HepG2 (cell line): ENCODE measurements around the gene MVP. TPM values are rescaled to one million over a fixed set of nuclear protein-coding genes. Genes with fewer than 3 reads are reported as not detected.
A peak's percentile ranks its signal among the peaks of the same experiment; 100 is the strongest.

Experiments
- ATF6 ChIP-seq: sonication (generic); formaldehyde crosslinking; conservative IDR thresholded peaks from 2 replicates; pipeline ENCODE4 v1.4.0; 2020; ENCODE audit warnings: missing genetic modification reagents
- CEBPG ChIP-seq: IDR thresholded peaks from 2 replicates; pipeline ENCODE4 v1.6.1; 2016
- ELF4 ChIP-seq: sonication (generic); formaldehyde crosslinking; IDR thresholded peaks from 2 replicates; pipeline ENCODE4 v1.5.0; 2020; ENCODE audit warnings: missing genetic modification reagents, mild to moderate bottlenecking, moderate library complexity, borderline replicate concordance
- PATZ1 ChIP-seq: sonication (generic); formaldehyde crosslinking; IDR thresholded peaks from 2 replicates; pipeline ENCODE4 v1.4.0; 2020; ENCODE audit warnings: missing genetic modification reagents
- TOPORS ChIP-seq: sonication (generic); formaldehyde crosslinking; IDR thresholded peaks from 2 replicates; pipeline ENCODE4 v1.8.0; 2023; ENCODE audit warnings: mild to moderate bottlenecking, missing genetic modification reagents
- ZNF333 ChIP-seq: sonication (generic); formaldehyde crosslinking; IDR thresholded peaks from 2 replicates; pipeline ENCODE4 v1.4.0; 2020; ENCODE audit warnings: mild to moderate bottlenecking, missing genetic modification reagents, borderline replicate concordance
- ZNF460 ChIP-seq: sonication (generic); formaldehyde crosslinking; IDR thresholded peaks from 2 replicates; pipeline ENCODE4 v1.5.1; 2020; ENCODE audit warnings: missing genetic modification reagents, mild to moderate bottlenecking, borderline replicate concordance
- polyA plus RNA-seq, 8 experiments: library from polyadenylated mRNA; depleted of rRNA in 3 of 8; stranded (reverse) in 7 of 8; unstranded in 1 of 8; fragments of >200 nt; fragmentation: Illumina TruSeq in 4 of 8; extraction: Trizol in 4 of 8; gene quantifications; 2 replicates each; pipeline versions ENCODE4 v1.2.1 to v1.2.3, GENCODE V29; 2011 to 2016; ENCODE audit warnings: low read depth in 4 of 8, missing spikeins in 1 of 8, mixed read lengths in 1 of 8; ENCODE audit not compliant: insufficient read depth in 1 of 8
- total RNA-seq, 5 experiments: library from RNA; depleted of rRNA; stranded (reverse); fragments of >200 nt; fragmentation: Illumina TruSeq; extraction: Trizol; gene quantifications; 2 replicates each; pipeline ENCODE4 v1.2.3, GENCODE V29; 2016; ENCODE audit warnings: low read depth in 1 of 5
- TF ChIP-seq, protein P1 (sequence below): sonication (generic); formaldehyde crosslinking; IDR thresholded peaks from 2 replicates; pipeline ENCODE4 v1.5.1; 2020; ENCODE audit warnings: mild to moderate bottlenecking, missing genetic modification reagents, moderate library complexity
- TF ChIP-seq, protein P2 (sequence below): sonication (generic); formaldehyde crosslinking; IDR thresholded peaks from 2 replicates; pipeline ENCODE4 v1.4.0; 2020; ENCODE audit warnings: missing genetic modification reagents, mild to moderate bottlenecking, borderline replicate concordance
- TF ChIP-seq, protein P3 (sequence below): IDR thresholded peaks from 2 replicates; pipeline ENCODE4 v1.4.0; 2020; ENCODE audit warnings: mild to moderate bottlenecking, missing genetic modification reagents
- TF ChIP-seq, protein P4 (sequence below): sonication (generic); formaldehyde crosslinking; IDR thresholded peaks from 2 replicates; pipeline ENCODE4 v1.4.0; 2020; ENCODE audit warnings: mild to moderate bottlenecking, missing genetic modification reagents, borderline replicate concordance

MVP gene
- total and polyA plus RNA-seq, 2 of the 13 experiments (the other 11 are each of a cell fraction or from before 2014, with no cell fraction given) = 22.9 to 43.5 TPM

- TF ChIP-seq, protein P1, sequence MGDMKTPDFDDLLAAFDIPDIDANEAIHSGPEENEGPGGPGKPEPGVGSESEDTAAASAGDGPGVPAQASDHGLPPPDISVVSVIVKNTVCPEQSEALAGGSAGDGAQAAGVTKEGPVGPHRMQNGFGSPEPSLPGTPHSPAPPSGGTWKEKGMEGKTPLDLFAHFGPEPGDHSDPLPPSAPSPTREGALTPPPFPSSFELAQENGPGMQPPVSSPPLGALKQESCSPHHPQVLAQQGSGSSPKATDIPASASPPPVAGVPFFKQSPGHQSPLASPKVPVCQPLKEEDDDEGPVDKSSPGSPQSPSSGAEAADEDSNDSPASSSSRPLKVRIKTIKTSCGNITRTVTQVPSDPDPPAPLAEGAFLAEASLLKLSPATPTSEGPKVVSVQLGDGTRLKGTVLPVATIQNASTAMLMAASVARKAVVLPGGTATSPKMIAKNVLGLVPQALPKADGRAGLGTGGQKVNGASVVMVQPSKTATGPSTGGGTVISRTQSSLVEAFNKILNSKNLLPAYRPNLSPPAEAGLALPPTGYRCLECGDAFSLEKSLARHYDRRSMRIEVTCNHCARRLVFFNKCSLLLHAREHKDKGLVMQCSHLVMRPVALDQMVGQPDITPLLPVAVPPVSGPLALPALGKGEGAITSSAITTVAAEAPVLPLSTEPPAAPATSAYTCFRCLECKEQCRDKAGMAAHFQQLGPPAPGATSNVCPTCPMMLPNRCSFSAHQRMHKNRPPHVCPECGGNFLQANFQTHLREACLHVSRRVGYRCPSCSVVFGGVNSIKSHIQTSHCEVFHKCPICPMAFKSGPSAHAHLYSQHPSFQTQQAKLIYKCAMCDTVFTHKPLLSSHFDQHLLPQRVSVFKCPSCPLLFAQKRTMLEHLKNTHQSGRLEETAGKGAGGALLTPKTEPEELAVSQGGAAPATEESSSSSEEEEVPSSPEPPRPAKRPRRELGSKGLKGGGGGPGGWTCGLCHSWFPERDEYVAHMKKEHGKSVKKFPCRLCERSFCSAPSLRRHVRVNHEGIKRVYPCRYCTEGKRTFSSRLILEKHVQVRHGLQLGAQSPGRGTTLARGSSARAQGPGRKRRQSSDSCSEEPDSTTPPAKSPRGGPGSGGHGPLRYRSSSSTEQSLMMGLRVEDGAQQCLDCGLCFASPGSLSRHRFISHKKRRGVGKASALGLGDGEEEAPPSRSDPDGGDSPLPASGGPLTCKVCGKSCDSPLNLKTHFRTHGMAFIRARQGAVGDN (CRISPR knock-in tag) = peak; percentile 78
- TF ChIP-seq TOPORS = peak; percentile 93
- TF ChIP-seq CEBPG (CRISPR knock-in tag) = peak; percentile 70
- peak; percentile 51; the same call in 1 of the 2 replicates for TF ChIP-seq ZNF333
- TF ChIP-seq ELF4 (CRISPR knock-in tag) = peak; percentile 84; the same call in 1 of the 2 replicates
- TF ChIP-seq, protein P2, sequence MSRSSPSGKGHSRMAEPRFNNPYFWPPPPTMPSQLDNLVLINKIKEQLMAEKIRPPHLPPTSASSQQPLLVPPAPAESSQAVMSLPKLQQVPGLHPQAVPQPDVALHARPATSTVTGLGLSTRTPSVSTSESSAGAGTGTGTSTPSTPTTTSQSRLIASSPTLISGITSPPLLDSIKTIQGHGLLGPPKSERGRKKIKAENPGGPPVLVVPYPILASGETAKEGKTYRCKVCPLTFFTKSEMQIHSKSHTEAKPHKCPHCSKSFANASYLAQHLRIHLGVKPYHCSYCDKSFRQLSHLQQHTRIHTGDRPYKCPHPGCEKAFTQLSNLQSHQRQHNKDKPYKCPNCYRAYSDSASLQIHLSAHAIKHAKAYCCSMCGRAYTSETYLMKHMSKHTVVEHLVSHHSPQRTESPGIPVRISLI (CRISPR knock-in tag) = no peak; the same call in 1 of the 2 replicates
- no peak for TF ChIP-seq ZNF460 (CRISPR knock-in tag)
- peak; percentile 70 for TF ChIP-seq PATZ1 (CRISPR knock-in tag)
- TF ChIP-seq, protein P3, sequence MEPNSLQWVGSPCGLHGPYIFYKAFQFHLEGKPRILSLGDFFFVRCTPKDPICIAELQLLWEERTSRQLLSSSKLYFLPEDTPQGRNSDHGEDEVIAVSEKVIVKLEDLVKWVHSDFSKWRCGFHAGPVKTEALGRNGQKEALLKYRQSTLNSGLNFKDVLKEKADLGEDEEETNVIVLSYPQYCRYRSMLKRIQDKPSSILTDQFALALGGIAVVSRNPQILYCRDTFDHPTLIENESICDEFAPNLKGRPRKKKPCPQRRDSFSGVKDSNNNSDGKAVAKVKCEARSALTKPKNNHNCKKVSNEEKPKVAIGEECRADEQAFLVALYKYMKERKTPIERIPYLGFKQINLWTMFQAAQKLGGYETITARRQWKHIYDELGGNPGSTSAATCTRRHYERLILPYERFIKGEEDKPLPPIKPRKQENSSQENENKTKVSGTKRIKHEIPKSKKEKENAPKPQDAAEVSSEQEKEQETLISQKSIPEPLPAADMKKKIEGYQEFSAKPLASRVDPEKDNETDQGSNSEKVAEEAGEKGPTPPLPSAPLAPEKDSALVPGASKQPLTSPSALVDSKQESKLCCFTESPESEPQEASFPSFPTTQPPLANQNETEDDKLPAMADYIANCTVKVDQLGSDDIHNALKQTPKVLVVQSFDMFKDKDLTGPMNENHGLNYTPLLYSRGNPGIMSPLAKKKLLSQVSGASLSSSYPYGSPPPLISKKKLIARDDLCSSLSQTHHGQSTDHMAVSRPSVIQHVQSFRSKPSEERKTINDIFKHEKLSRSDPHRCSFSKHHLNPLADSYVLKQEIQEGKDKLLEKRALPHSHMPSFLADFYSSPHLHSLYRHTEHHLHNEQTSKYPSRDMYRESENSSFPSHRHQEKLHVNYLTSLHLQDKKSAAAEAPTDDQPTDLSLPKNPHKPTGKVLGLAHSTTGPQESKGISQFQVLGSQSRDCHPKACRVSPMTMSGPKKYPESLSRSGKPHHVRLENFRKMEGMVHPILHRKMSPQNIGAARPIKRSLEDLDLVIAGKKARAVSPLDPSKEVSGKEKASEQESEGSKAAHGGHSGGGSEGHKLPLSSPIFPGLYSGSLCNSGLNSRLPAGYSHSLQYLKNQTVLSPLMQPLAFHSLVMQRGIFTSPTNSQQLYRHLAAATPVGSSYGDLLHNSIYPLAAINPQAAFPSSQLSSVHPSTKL (CRISPR knock-in tag) = peak; percentile 37
- peak; percentile 92; the same call in 1 of the 2 replicates for TF ChIP-seq ATF6 (CRISPR knock-in tag)
- TF ChIP-seq, protein P4, sequence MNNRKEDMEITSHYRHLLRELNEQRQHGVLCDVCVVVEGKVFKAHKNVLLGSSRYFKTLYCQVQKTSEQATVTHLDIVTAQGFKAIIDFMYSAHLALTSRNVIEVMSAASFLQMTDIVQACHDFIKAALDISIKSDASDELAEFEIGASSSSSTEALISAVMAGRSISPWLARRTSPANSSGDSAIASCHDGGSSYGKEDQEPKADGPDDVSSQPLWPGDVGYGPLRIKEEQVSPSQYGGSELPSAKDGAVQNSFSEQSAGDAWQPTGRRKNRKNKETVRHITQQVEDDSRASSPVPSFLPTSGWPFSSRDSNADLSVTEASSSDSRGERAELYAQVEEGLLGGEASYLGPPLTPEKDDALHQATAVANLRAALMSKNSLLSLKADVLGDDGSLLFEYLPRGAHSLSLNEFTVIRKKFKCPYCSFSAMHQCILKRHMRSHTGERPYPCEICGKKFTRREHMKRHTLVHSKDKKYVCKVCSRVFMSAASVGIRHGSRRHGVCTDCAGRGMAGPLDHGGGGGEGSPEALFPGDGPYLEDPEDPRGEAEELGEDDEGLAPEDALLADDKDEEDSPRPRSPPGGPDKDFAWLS (CRISPR knock-in tag) = no peak
Observed at GRCh38 chr16:29862884-29863668, 42.8 kb downstream of the MVP start, which contains the start of gene CDIPT (continued).
